ENCODE measurements around the gene RPGR. TPM values are rescaled to one million over a fixed set of nuclear protein-coding genes. Genes with fewer than 3 reads are reported as not detected.
A peak's percentile ranks its signal among the peaks of the same experiment; 100 is the strongest.

RPGR gene
- total RNA-seq, 2 donors from 2014 or later, result 7.8 to 14.1 TPM

- intact Hi-C loops (cut with DNase I, micrococcal nuclease), result no loop called here
- DNase-seq (peak; percentile 24 to 58), ATAC-seq (peak; percentile 92)
Measured at GRCh38 chrX:38336538-38337240, 9.4 kb upstream of the RPGR start.

DNA sequence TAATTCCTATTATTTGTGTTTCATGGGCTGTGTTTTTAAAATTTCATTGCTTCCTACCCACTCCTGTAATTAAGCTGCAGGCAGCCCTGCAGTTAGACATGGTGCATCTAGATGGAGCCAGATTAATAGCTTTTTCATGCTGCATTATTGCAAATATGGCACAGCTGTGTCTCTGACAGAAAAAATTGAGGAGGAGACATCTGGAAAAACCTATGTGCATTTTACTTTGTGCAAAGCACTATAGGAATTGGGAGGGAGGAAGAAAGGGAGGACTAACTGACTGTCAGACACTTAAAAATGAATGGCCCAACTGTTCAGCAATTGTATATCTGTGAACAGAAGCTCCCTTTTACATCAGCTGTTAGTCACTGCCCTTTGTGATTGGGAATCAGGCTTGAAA, 8.1 kb upstream of the RPGR start:
- intact Hi-C loops (cut with DNase I, micrococcal nuclease), result no loop called here
- DNase-seq (no peak), ATAC-seq (peak; percentile 66)

GRCh38 chrX:38332505-38332904, 5.2 kb upstream of the RPGR start:
- intact Hi-C loops (cut with DNase I, micrococcal nuclease), result no loop called here
- DNase-seq, result no peak
- ATAC-seq, result no peak

GRCh38 chrX:38327775-38328081, 419 bp upstream of the RPGR start:
- intact Hi-C loops (cut with DNase I, micrococcal nuclease), result no loop called here

GRCh38 chrX:38326086-38326485, 1.2 kb downstream of the RPGR start:
- intact Hi-C loops (cut with DNase I, micrococcal nuclease), result no loop called here
- ATAC-seq (no peak), DNase-seq (no peak)

More at GRCh38 chrX:38327775-38328081, 419 bp upstream of the RPGR start:
- no peak for ATAC-seq
- DNase-seq, result no peak

- intact Hi-C loops (cut with DNase I, micrococcal nuclease), result no loop called here
- ATAC-seq, result no peak
- DNase-seq, result no peak
Measured at GRCh38 chrX:38320819-38321218, 6.5 kb downstream of the RPGR start.

DNA sequence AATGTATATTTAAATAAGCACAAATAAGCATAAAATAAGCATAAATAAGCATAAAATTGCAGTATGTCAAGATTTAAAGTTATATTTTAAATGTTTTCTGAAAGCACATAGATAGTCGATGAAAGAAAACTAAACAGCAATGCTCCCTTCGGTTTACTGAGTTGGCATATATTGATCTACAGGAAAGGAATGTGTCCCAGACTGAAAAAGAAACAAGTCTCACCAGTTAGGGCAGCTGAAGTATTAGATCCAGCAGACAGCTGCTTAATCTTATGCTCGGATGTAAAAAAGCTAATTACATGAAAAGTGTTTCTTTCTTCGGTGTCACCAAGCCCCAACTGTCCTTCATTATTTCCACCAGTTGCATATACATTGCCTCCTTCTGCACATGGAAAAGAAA, 8.7 kb downstream of the RPGR start:
- no peak for ATAC-seq
- intact Hi-C loops (cut with DNase I, micrococcal nuclease), result no loop called here
- DNase-seq, result no peak

DNA sequence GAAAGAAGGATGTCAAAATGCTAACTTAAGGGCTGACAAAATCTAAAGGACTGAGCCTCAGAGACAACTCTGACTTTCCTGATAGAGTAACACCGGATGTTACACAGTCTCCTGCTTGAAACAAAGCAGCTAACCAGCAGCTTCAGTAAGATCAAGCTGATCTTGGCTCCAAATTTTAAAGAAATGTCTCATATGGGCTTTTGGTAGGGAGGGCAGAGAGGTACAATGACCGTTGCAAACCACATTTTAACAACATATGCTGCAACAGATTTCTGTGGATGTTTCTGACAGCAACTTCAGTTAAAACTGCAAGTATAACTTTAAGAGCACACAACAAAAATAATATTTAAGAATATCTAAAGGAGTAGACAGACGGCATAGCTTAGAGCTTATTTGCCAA, 9.1 kb downstream of the RPGR start:
- intact Hi-C loops (cut with DNase I, micrococcal nuclease), result no loop called here
- DNase-seq (no peak), ATAC-seq (no peak)

DNA sequence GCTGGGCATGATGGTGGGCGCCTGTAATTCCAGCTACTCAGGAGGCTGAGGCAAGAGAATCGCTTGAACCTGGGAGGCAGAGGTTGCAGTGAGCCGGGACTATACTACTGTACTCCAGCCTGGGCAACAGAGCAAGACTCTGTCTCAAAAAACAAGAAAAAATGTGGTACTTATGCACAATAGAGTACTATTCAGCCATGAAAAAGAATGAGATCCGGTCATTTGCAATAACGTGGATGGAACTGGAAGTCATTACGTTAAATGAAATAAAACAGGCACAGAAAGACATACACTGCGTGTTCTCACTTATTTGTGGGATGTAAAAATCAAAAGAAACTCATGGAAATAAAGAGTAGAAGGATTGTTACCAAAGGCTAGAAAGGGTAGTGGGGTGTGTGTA, 12.1 kb downstream of the RPGR start:
- DNase-seq (no peak), ATAC-seq (no peak)
- intact Hi-C loops (cut with DNase I, micrococcal nuclease), result no loop called here

DNA sequence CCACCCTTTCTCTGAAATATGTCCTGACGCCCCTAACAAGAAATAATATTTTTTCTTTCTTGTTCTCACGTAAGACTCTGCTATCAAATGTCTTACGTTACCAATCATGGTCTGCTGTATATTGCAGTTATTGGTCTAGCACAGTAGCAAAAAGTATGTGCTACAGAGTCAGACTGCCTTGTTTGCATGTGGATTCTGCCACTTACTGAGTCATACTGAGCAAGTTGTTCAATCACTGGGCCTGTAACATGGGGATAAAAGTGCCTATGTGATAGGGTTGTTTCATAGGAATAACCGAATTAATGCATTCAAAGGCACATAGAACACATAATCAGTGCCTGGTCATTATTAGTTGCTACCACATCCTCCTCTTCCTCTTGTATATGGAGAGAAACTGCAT, 14.1 kb downstream of the RPGR start:
- no peak for DNase-seq
- intact Hi-C loops (cut with DNase I, micrococcal nuclease), result no loop called here
- ATAC-seq, result no peak

GRCh38 chrX:38312436-38312835, 14.9 kb downstream of the RPGR start:
- ATAC-seq, result no peak
- DNase-seq, result no peak
- intact Hi-C loops (cut with DNase I, micrococcal nuclease), result no loop called here

- ATAC-seq (no peak), DNase-seq (no peak)
- intact Hi-C loops (cut with DNase I, micrococcal nuclease), result no loop called here
Measured at GRCh38 chrX:38311743-38312142, 15.6 kb downstream of the RPGR start.

GRCh38 chrX:38305971-38306370, 21.3 kb downstream of the RPGR start:
- ATAC-seq (no peak), DNase-seq (no peak)
- intact Hi-C loops (cut with DNase I, micrococcal nuclease), result no loop called here

DNA sequence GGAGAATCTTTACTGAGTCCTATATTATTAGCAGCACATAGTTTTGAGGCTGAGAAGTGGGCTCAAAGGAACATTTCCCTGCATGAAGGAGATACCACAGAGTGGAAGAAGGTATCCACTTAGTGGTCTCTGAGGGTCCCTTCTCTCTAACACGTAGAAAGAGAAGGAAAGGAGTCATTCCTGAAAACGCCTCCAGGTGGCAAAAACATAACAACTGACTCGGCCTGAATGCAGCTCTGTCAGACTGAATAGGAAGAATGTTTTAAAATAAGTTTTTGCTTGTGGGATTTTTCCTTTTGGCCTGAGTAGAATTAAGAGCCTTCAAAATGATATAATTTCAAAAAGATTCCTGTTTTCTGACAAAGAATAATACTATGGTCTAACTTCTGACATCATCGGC, 23.3 kb downstream of the RPGR start:
- intact Hi-C loops (cut with DNase I, micrococcal nuclease), result no loop called here
- no peak for DNase-seq
- ATAC-seq, result no peak

GRCh38 chrX:38293741-38294140, 33.6 kb downstream of the RPGR start:
- no peak for DNase-seq
- ATAC-seq, result no peak
- intact Hi-C loops (cut with DNase I, micrococcal nuclease), result no loop called here

DNA sequence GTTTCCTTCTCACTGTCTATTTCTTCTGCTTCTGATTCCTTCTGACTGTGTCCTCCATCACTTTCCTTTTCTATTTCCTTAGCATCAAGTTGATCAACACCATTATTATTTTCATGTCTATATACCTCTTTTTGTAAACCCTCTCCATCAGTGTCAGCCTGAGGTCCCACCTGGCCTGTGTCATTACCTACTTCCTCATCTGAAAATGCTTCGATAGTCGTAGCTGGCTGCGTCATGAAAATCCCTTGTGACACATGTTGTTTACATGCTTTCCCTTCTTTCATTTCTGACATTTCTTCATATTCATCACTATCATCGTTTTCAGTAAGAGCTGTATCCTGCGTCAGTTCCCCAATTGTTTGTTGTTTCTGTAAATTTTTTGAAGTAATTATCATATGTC, 39.6 kb downstream of the RPGR start:
- intact Hi-C loops (cut with DNase I, micrococcal nuclease), result no loop called here
- ATAC-seq (no peak), DNase-seq (no peak)

DNA sequence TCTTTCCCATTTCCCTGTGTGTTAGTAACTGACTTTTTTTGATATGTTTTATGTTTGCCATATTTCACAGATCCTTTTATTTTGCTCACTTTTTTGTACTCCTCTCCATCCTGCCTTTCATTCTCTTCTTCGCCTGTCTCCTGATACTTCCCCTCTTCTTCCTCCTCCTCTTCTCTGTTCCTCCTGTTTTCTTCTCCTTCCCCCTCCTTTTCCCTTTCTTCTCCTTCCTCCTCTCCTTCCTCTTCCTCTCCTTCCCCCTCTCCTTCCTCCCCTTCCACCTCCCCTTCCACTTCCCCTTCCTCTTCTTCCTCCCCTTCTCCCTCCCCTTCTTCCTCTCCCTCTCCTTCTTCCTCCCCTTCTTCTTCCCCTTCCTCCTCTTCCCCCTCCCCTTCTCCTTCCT, 41.7 kb downstream of the RPGR start:
- ATAC-seq, result no peak

GRCh38 chrX:38282049-38282448, 45.3 kb downstream of the RPGR start:
- ATAC-seq (peak; percentile 41), DNase-seq (no peak)
- intact Hi-C loops (cut with DNase I, micrococcal nuclease), result no loop called here

More for the DNA sequence above, 41.7 kb downstream of the RPGR start:
- no peak for DNase-seq
- intact Hi-C loops (cut with DNase I, micrococcal nuclease), result no loop called here

GRCh38 chrX:38279188-38279587, 48.1 kb downstream of the RPGR start:
- ATAC-seq, result peak; percentile 76
- no peak for DNase-seq
- intact Hi-C loops (cut with DNase I, micrococcal nuclease), result no loop called here

GRCh38 chrX:38278682-38279081, 48.6 kb downstream of the RPGR start:
- intact Hi-C loops (cut with DNase I, micrococcal nuclease), result no loop called here
- no peak for DNase-seq
- peak; percentile 40 for ATAC-seq

DNA sequence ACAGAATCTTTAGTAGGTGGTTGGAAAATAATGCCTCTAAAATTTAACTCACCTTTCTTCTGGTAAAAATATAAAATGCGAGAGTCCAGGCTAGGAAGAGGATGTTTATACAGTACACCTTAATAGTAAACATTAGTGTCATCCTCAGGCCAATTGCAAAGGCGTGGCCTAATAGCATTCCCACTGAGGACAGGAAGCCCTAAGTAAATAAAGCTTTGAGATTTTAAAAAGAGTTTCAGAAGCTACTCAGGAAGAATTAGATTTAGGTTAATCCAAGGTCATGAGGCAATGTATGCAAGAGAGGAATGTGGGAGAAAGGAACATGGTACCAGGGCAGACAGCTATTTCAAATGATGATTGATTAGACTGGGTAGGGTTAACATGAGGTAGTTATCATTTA, 49.5 kb downstream of the RPGR start:
- no peak for DNase-seq

GRCh38 chrX:38277136-38277535, 50.2 kb downstream of the RPGR start:
- intact Hi-C loops (cut with DNase I, micrococcal nuclease), result no loop called here
- no peak for DNase-seq
- peak; percentile 28 for ATAC-seq

More for the DNA sequence above, 49.5 kb downstream of the RPGR start:
- ATAC-seq, result peak; percentile 14
- intact Hi-C loops (cut with DNase I, micrococcal nuclease), result no loop called here
